Parathyroid adenoma (tissue), 2 donors: Measurements from ENCODE around the gene PSMB7.

Experiments used
- H2AFZ ChIP-seq: fragments of 300-600 bp; sonication (generic); one replicate; pipeline ENCODE4 v1.7.0; 2017; ENCODE audit warnings: antibody characterized with exemption, mild to moderate bottlenecking
- H3K27ac ChIP-seq: fragments of 300-600 bp; sonication (generic); one replicate; pipeline ENCODE4 v1.7.0; 2017
- H3K27me3 ChIP-seq: fragments of 300-600 bp; sonication (generic); one replicate; pipeline ENCODE4 v1.7.0; 2017; ENCODE audit warnings: low read length; ENCODE audit not compliant: control insufficient read depth, insufficient read depth
- H3K36me3 ChIP-seq: fragments of 300-600 bp; sonication (generic); one replicate; pipeline ENCODE4 v1.7.0; 2017; ENCODE audit warnings: low read length; ENCODE audit not compliant: control insufficient read depth, insufficient read depth
- H3K4me1 ChIP-seq: fragments of 300-600 bp; sonication (generic); one replicate; pipeline ENCODE4 v1.7.0; 2017; ENCODE audit warnings: control low read depth
- H3K4me2 ChIP-seq: fragments of 300-600 bp; sonication (generic); one replicate; pipeline ENCODE4 v1.7.0; 2017; ENCODE audit warnings: low read length
- H3K4me3 ChIP-seq: fragments of 300-600 bp; sonication (generic); one replicate; pipeline ENCODE4 v1.7.0; 2017; ENCODE audit warnings: low read depth, low read length
- H3K79me2 ChIP-seq: fragments of 300-600 bp; sonication (generic); one replicate; pipeline ENCODE4 v1.7.0; 2017; ENCODE audit warnings: control low read depth
- H3K9ac ChIP-seq: fragments of 300-600 bp; sonication (generic); one replicate; pipeline ENCODE4 v1.7.0; 2017; ENCODE audit warnings: mild to moderate bottlenecking
- H3K9me3 ChIP-seq: fragments of 300-600 bp; sonication (generic); one replicate; pipeline ENCODE4 v1.7.0; 2017; ENCODE audit warnings: low read length; ENCODE audit not compliant: control insufficient read depth
- CTCF ChIP-seq: fragments of 300-600 bp; sonication (generic); IDR thresholded peaks from one replicate; pipeline ENCODE4 v1.7.0; 2017; ENCODE audit warnings: antibody characterized with exemption, mild to moderate bottlenecking
- donor health status: primary hyperparathyroidism.

Gene PSMB7

GRCh38 chr9:124415102-124415851, at the start of gene PSMB7:
Gene PSMB7, minus strand, starts transcription at chr9:124415442. Its CDS starts 17 bp downstream, at chr9:124415425.
- no peaks in the 10 kb centered on the region for H3K9me3 ChIP-seq
- no peaks in the 10 kb centered on the region for H3K36me3 ChIP-seq
- peak within 1 kb of the TSS; percentile 92 for H3K9ac ChIP-seq
- H3K79me2 ChIP-seq: peaks cover 5% of the 10 kb centered on the region
- no peaks in the 10 kb centered on the region for H3K27me3 ChIP-seq
- peak within 1 kb of the TSS; percentile 86 for H3K4me2 ChIP-seq
- TF ChIP-seq CTCF: peak; percentile 64
- H3K4me1 ChIP-seq: peaks cover 4% of the 10 kb centered on the region
- H3K4me3 ChIP-seq: peak within 1 kb of the TSS; percentile 97
- peak within 1 kb of the TSS; percentile 83 for H2AFZ ChIP-seq
- H3K27ac ChIP-seq: peak within 1 kb of the TSS; percentile 47

- Histone ChIP-seq H2AFZ (no peak overlapping the region), H3K27me3 (no peaks in the 10 kb centered on the region), H3K9ac (no peak overlapping the region), H3K36me3 (no peaks in the 10 kb centered on the region), H3K4me2 (no peak overlapping the region), H3K4me3 (no peak overlapping the region), H3K79me2 (no peaks in the 10 kb centered on the region), H3K9me3 (no peaks in the 10 kb centered on the region), H3K4me1 (no peaks in the 10 kb centered on the region), H3K27ac (no peak overlapping the region)
- no peak for TF ChIP-seq CTCF
Measured at GRCh38 chr9:124462739-124463138, 47.5 kb upstream of the PSMB7 start.

GRCh38 chr9:124458441-124458840, 43.2 kb upstream of the PSMB7 start:
- H3K4me1 ChIP-seq: no peaks in the 10 kb centered on the region
- TF ChIP-seq CTCF: no peak
- no peak overlapping the region for H2AFZ ChIP-seq
- no peak overlapping the region for H3K4me2 ChIP-seq
- H3K79me2 ChIP-seq: no peaks in the 10 kb centered on the region
- no peaks in the 10 kb centered on the region for H3K9me3 ChIP-seq
- no peak overlapping the region for H3K27ac ChIP-seq
- H3K36me3 ChIP-seq: no peaks in the 10 kb centered on the region
- H3K9ac ChIP-seq: no peak overlapping the region
- no peak overlapping the region for H3K4me3 ChIP-seq
- no peaks in the 10 kb centered on the region for H3K27me3 ChIP-seq

GRCh38 chr9:124457887-124458431, 42.7 kb upstream of the PSMB7 start:
- Histone ChIP-seq H3K79me2 (no peaks in the 10 kb centered on the region), H3K4me1 (no peaks in the 10 kb centered on the region), H3K4me2 (no peak overlapping the region), H3K36me3 (no peaks in the 10 kb centered on the region), H3K9me3 (no peaks in the 10 kb centered on the region), H2AFZ (no peak overlapping the region), H3K9ac (no peak overlapping the region), H3K27me3 (no peaks in the 10 kb centered on the region), H3K27ac (no peak overlapping the region), H3K4me3 (no peak overlapping the region)
- no peak for TF ChIP-seq CTCF
